H9 (cell line): Measurements from ENCODE around the gene APOBEC2. TPM values are rescaled to one million over a fixed set of nuclear protein-coding genes. Genes with fewer than 3 reads are reported as not detected.

Experiments used
- DNase-seq: peaks from one replicate; pipeline ENCODE4 v3.0.0-alpha.2; 2017
- H2AFZ ChIP-seq: one replicate; pipeline ENCODE4 v1.6.1; 2013; ENCODE audit warnings: mild to moderate bottlenecking, low read length, control low read depth, moderate library complexity
- H2AK5ac ChIP-seq: 2 replicates; pipeline ENCODE4 v1.6.1; 2013; ENCODE audit warnings: low read length, control low read depth, mixed read lengths; ENCODE audit not compliant: insufficient read length
- H2BK120ac ChIP-seq: one replicate; pipeline ENCODE4 v1.6.1; 2013; ENCODE audit warnings: low read depth, mild to moderate bottlenecking, low read length, control low read depth, inconsistent platforms; ENCODE audit not compliant: poor library complexity, severe bottlenecking
- H2BK12ac ChIP-seq: 2 replicates; pipeline ENCODE4 v1.6.1; 2013; ENCODE audit warnings: low read length, control low read depth, mixed read lengths, low read depth; ENCODE audit not compliant: insufficient read length
- H2BK15ac ChIP-seq: 2 replicates; pipeline ENCODE4 v1.6.1; 2013; ENCODE audit warnings: low read depth, low read length, control low read depth
- H2BK20ac ChIP-seq: one replicate; pipeline ENCODE4 v1.6.1; 2013; ENCODE audit warnings: low read depth, mild to moderate bottlenecking, low read length, control low read depth, inconsistent platforms; ENCODE audit not compliant: poor library complexity, severe bottlenecking
- H2BK5ac ChIP-seq: 2 replicates; pipeline ENCODE4 v1.6.1; 2013; ENCODE audit warnings: low read length, control low read depth, mixed read lengths; ENCODE audit not compliant: insufficient read length
- H3K14ac ChIP-seq: 2 replicates; pipeline ENCODE4 v1.6.1; 2013; ENCODE audit warnings: low read length, control low read depth; ENCODE audit not compliant: insufficient read depth
- H3K18ac ChIP-seq: 2 replicates; pipeline ENCODE4 v1.6.1; 2013; ENCODE audit warnings: low read depth, mild to moderate bottlenecking, mixed read lengths, low read length, control low read depth; ENCODE audit not compliant: insufficient read length
- H3K23ac ChIP-seq: 2 replicates; pipeline ENCODE4 v1.6.1; 2013; ENCODE audit warnings: low read length, control low read depth, mixed read lengths, low read depth; ENCODE audit not compliant: insufficient read length
- H3K23me2 ChIP-seq: 2 replicates; pipeline ENCODE4 v1.6.1; 2013; ENCODE audit warnings: low read depth, mild to moderate bottlenecking, mixed read lengths, low read length, control low read depth; ENCODE audit not compliant: insufficient read length, poor library complexity, severe bottlenecking
- H3K27ac ChIP-seq: 2 replicates; pipeline ENCODE4 v1.5.1; 2013; ENCODE audit warnings: low read length, control low read depth, mixed read lengths, low read depth; ENCODE audit not compliant: insufficient read length
- H3K27me3 ChIP-seq: 2 replicates; pipeline ENCODE4 v1.6.1; 2013; ENCODE audit warnings: low read length, control low read depth, inconsistent platforms; ENCODE audit not compliant: insufficient read depth
- H3K4ac ChIP-seq: 2 replicates; pipeline ENCODE4 v1.6.1; 2013; ENCODE audit warnings: low read depth, mild to moderate bottlenecking, control low read depth, inconsistent platforms, low read length, moderate library complexity
- H3K4me1 ChIP-seq: 2 replicates; pipeline ENCODE4 v1.6.1; 2013; ENCODE audit warnings: low read length, control low read depth, inconsistent platforms; ENCODE audit not compliant: insufficient read depth
- H3K4me2 ChIP-seq: 2 replicates; pipeline ENCODE4 v1.6.1; 2013; ENCODE audit warnings: low read length, control low read depth, mixed read lengths; ENCODE audit not compliant: insufficient read length, insufficient read depth
- H3K56ac ChIP-seq: 2 replicates; pipeline ENCODE4 v1.6.1; 2013; ENCODE audit warnings: low read depth, mild to moderate bottlenecking, mixed read lengths, low read length, control low read depth; ENCODE audit not compliant: insufficient read length
- H3K79me1 ChIP-seq: 2 replicates; pipeline ENCODE4 v1.6.1; 2013; ENCODE audit warnings: low read depth, mild to moderate bottlenecking, moderate library complexity, low read length, control low read depth, inconsistent platforms; ENCODE audit not compliant: insufficient read depth, poor library complexity, severe bottlenecking
- H3K79me2 ChIP-seq: 2 replicates; pipeline ENCODE4 v1.6.1; 2013; ENCODE audit warnings: low read length, control low read depth, inconsistent platforms; ENCODE audit not compliant: insufficient read depth
- H3K9ac ChIP-seq: 2 replicates; pipeline ENCODE4 v1.6.1; 2013; ENCODE audit warnings: low read length, control low read depth, mixed read lengths; ENCODE audit not compliant: insufficient read length; ENCODE audit errors: extremely low read depth
- H3K9me3 ChIP-seq: one replicate; pipeline ENCODE4 v1.6.1; 2013; ENCODE audit warnings: low read depth, low read length, inconsistent platforms; ENCODE audit not compliant: control insufficient read depth
- H3T11ph ChIP-seq: one replicate; pipeline ENCODE4 v1.6.1; 2013; ENCODE audit warnings: mild to moderate bottlenecking, low read length, control low read depth, inconsistent platforms
- H4K20me1 ChIP-seq: one replicate; pipeline ENCODE4 v1.6.1; 2013; ENCODE audit not compliant: control insufficient read depth, insufficient read length, insufficient read depth
- H4K5ac ChIP-seq: 2 replicates; pipeline ENCODE4 v1.6.1; 2013; ENCODE audit warnings: low read depth, mild to moderate bottlenecking, mixed read lengths, low read length, control low read depth; ENCODE audit not compliant: insufficient read length
- H4K8ac ChIP-seq: replicated peaks from 2 replicates; pipeline ENCODE4 v1.6.1; 2013; ENCODE audit warnings: low read length, control low read depth, mixed read lengths, low read depth; ENCODE audit not compliant: insufficient read length
- H4K91ac ChIP-seq: 2 replicates; pipeline ENCODE4 v1.6.1; 2013; ENCODE audit warnings: low read depth, mild to moderate bottlenecking, moderate library complexity, mixed read lengths, low read length, control low read depth; ENCODE audit not compliant: insufficient read length
- H3K27ac Mint-ChIP-seq, 3 experiments: 2 replicates in 2 of 3; 3 replicates in 1 of 3; pipeline ENCODE4 v1.8.0; 2020 to 2021; ENCODE audit warnings: mixed read lengths in 3 of 3, mild to moderate bottlenecking in 1 of 3, moderate library complexity in 1 of 3
- H3K27me3 Mint-ChIP-seq: 2 replicates; pipeline ENCODE4 v1.8.0; 2021; ENCODE audit warnings: low read depth, mild to moderate bottlenecking, moderate library complexity, mixed read lengths
- H3K36me3 Mint-ChIP-seq, 3 experiments: 2 replicates in 2 of 3; 3 replicates in 1 of 3; pipeline ENCODE4 v1.8.0; 2020 to 2021; ENCODE audit warnings: low read depth in 3 of 3, mixed read lengths in 3 of 3; ENCODE audit not compliant: insufficient read depth in 1 of 3
- H3K4me1 Mint-ChIP-seq, 2 experiments: 2 replicates each; pipeline ENCODE4 v1.8.0; 2020; ENCODE audit warnings: mixed read lengths in 2 of 2
- H3K4me3 Mint-ChIP-seq, 2 experiments: 2 replicates in 1 of 2; 3 replicates in 1 of 2; pipeline ENCODE4 v1.8.0; 2020 to 2021; ENCODE audit warnings: mild to moderate bottlenecking in 2 of 2, mixed read lengths in 2 of 2, moderate library complexity in 1 of 2
- H3K9me3 Mint-ChIP-seq, 2 experiments: 2 replicates in 1 of 2; 3 replicates in 1 of 2; pipeline ENCODE4 v1.8.0; 2020; ENCODE audit warnings: mild to moderate bottlenecking in 2 of 2, mixed read lengths in 2 of 2, moderate library complexity in 1 of 2
- WGBS: extraction: QIAGEN DNeasy Blood & Tissue Kit; methylation state at CpG from one replicate; pipeline ENCODE4 v1.1.7; 2013; ENCODE audit warnings: missing lambda C conversion rate, low lambda C conversion rate, mixed read lengths; ENCODE audit not compliant: insufficient read length; ENCODE audit errors: extremely low coverage; 5-methylcytosine and 5-hydroxymethylcytosine counted together
- total RNA-seq: library from RNA; stranded (reverse); gene quantifications from 2 replicates; pipeline ENCODE4 v1.2.1, GENCODE V29; 2021
- TF ChIP-seq, protein P1 (sequence below): fragments of 200-600 bp; sonication (generic); conservative IDR thresholded peaks from 3 replicates; pipeline ENCODE4 v1.8.0; 2021; ENCODE audit warnings: antibody characterized with exemption, mild to moderate bottlenecking

Gene APOBEC2
- total RNA-seq, 1 experiment from 2014 or later, result not detected

DNA sequence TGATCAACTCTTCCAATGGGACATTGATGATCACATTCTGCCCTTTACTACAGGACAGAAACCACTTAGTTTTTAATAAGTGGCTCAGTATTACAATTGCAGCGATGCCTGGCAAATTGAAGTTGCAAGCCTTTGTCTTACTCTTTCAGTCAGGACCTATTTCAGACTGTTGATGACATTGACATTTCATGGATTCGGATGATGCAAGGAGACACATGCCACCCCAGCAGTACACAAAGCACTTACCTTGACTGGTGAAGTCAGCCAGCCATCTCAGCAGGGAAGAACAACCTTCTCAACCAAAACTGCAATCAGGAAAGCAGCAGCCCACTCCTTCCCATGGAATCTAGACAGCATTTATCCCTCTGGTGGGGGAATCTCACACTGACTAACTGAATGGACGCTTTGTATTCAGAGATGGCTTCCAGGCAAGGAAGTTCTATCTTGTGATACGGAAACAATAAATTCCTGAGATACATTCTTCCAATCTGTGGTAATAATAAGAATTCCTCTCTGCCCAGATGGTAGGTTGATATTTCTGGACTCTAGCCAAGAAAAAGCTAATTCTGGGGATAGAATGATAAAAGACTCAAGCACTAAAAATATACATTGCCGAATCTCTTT lies 44.6 kb downstream of the APOBEC2 start:
- Histone ChIP-seq H3K14ac (no peak overlapping the region), H3T11ph (no peak overlapping the region), H3K27ac (no peak overlapping the region), H3K79me2 (no peaks in the 10 kb centered on the region), H2AK5ac (no peak overlapping the region), H3K4ac (no peak overlapping the region), H3K9me3 (no peaks in the 10 kb centered on the region), H4K20me1 (no peaks in the 10 kb centered on the region), H3K79me1 (no peaks in the 10 kb centered on the region), H2BK15ac (no peak overlapping the region), H2BK12ac (no peak overlapping the region), H3K4me1 (no peaks in the 10 kb centered on the region), H4K8ac (no peak overlapping the region), H3K56ac (no peak overlapping the region), H4K91ac (no peak overlapping the region), H2BK20ac (no peak overlapping the region), H3K9ac (no peak overlapping the region), H3K4me2 (no peak overlapping the region), H3K23me2 (no peaks in the 10 kb centered on the region), H2BK120ac (no peak overlapping the region), H3K18ac (no peak overlapping the region), H2BK5ac (no peak overlapping the region), H2AFZ (no peak overlapping the region), H3K27me3 (no peaks in the 10 kb centered on the region), H3K23ac (no peak overlapping the region), H4K5ac (no peak overlapping the region)
- H3K27me3 Mint-ChIP-seq, result no peaks in the 10 kb centered on the region
- no peak overlapping the region for H3K4me3 Mint-ChIP-seq
- H3K4me1 Mint-ChIP-seq, result peaks cover 0 to 3% of the 10 kb centered on the region in 2 experiments; a peak in 1 of 4 replicates
- H3K27ac Mint-ChIP-seq, result no peak overlapping the region
- TF ChIP-seq, protein P1, sequence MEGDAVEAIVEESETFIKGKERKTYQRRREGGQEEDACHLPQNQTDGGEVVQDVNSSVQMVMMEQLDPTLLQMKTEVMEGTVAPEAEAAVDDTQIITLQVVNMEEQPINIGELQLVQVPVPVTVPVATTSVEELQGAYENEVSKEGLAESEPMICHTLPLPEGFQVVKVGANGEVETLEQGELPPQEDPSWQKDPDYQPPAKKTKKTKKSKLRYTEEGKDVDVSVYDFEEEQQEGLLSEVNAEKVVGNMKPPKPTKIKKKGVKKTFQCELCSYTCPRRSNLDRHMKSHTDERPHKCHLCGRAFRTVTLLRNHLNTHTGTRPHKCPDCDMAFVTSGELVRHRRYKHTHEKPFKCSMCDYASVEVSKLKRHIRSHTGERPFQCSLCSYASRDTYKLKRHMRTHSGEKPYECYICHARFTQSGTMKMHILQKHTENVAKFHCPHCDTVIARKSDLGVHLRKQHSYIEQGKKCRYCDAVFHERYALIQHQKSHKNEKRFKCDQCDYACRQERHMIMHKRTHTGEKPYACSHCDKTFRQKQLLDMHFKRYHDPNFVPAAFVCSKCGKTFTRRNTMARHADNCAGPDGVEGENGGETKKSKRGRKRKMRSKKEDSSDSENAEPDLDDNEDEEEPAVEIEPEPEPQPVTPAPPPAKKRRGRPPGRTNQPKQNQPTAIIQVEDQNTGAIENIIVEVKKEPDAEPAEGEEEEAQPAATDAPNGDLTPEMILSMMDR, result no peak
- WGBS, result no CpG with 5 or more reads among the region's 5 CpGs
- H3K36me3 Mint-ChIP-seq, result peaks cover 51 to 88% (median 75%) of the 10 kb centered on the region in 3 experiments; a peak in 6 of 7 replicates
- DNase-seq, result no peak
- H3K9me3 Mint-ChIP-seq, result no peaks in the 10 kb centered on the region
